H1 (cell line): ENCODE measurements around the gene CFAP100. TPM values are rescaled to one million over a fixed set of nuclear protein-coding genes. Genes with fewer than 3 reads are reported as not detected.
A peak's percentile ranks its signal among the peaks of the same experiment; 100 is the strongest.

ENCODE experiments used
- CTCF ChIA-PET: fragments of 300-600 bp; sonication (Branson Sonifier 250); formaldehyde crosslinking; loops from one replicate; lab custom pipeline; 2021; ENCODE audit not compliant: partially characterized antibody; lab: Charles Lee
- POLR2A ChIA-PET: fragments of 300-600 bp; sonication (Branson Sonifier 250); formaldehyde crosslinking; loops from one replicate; lab custom pipeline; 2021; ENCODE audit warnings: inconsistent platforms; ENCODE audit not compliant: partially characterized antibody; lab: Charles Lee
- DNase-seq, 2 experiments: peaks; one replicate each; pipeline versions ENCODE4 v3.0.0 to v3.0.0-alpha.2; 2010 to 2022; ENCODE audit warnings: low spot score in 2 of 2, low read depth in 1 of 2, mixed read lengths in 1 of 2
- FAIRE-seq: peaks from 2 replicates; lab custom pipeline; 2011; peaks lifted over from hg19 to GRCh38; lab: Jason Lieb, UNC
- H2AFZ ChIP-seq: 2 replicates; pipeline ENCODE4 v1.8.1; 2012; ENCODE audit warnings: low read length, inconsistent platforms
- H2AK5ac ChIP-seq: 2 replicates; pipeline ENCODE4 v1.6.1; 2013; ENCODE audit warnings: low read depth, low read length
- H2BK120ac ChIP-seq: replicated peaks from 2 replicates; pipeline ENCODE3; 2013; ENCODE audit warnings: low read depth, low read length, inconsistent platforms
- H2BK12ac ChIP-seq: 2 replicates; pipeline ENCODE4 v1.6.1; 2013; ENCODE audit warnings: low read depth, low read length
- H2BK15ac ChIP-seq: 2 replicates; pipeline ENCODE4 v1.6.1; 2013; ENCODE audit warnings: low read length
- H2BK20ac ChIP-seq: 2 replicates; pipeline ENCODE4 v1.6.1; 2013; ENCODE audit warnings: low read length
- H2BK5ac ChIP-seq: 2 replicates; pipeline ENCODE4 v1.6.1; 2013; ENCODE audit warnings: low read depth, low read length
- H3K14ac ChIP-seq: 2 replicates; pipeline ENCODE4 v1.6.1; 2013; ENCODE audit warnings: inconsistent platforms; ENCODE audit not compliant: insufficient read length
- H3K18ac ChIP-seq: 2 replicates; pipeline ENCODE4 v1.6.1; 2013; ENCODE audit warnings: low read length; ENCODE audit errors: extremely low read depth
- H3K23ac ChIP-seq: 2 replicates; pipeline ENCODE4 v1.6.1; 2013; ENCODE audit warnings: inconsistent platforms; ENCODE audit not compliant: insufficient read length
- H3K23me2 ChIP-seq: 2 replicates; pipeline ENCODE4 v1.6.1; 2013; ENCODE audit warnings: low read depth, low read length
- H3K27ac ChIP-seq: 2 replicates; pipeline ENCODE4 v1.6.1; 2011; ENCODE audit warnings: low read depth, low read length, inconsistent platforms
- H3K27me3 ChIP-seq, 4 experiments: replicated peaks in 1 of 4; 1 replicate in 1 of 4; 2 replicates in 3 of 4; pipeline versions ENCODE4 v1.6.1 to v1.8.1; 2011 to 2013; ENCODE audit warnings: low read length in 3 of 4, mild to moderate bottlenecking in 3 of 4, inconsistent platforms in 2 of 4, mixed read lengths in 2 of 4, moderate library complexity in 1 of 4; ENCODE audit not compliant: control insufficient read depth in 3 of 4, insufficient read depth in 3 of 4; ENCODE audit errors: extremely low read depth in 1 of 4
- H3K36me3 ChIP-seq, 4 experiments: 2 replicates each; pipeline versions ENCODE4 v1.6.1 to v1.8.1; 2011 to 2013; ENCODE audit warnings: mild to moderate bottlenecking in 4 of 4, low read length in 3 of 4, moderate library complexity in 2 of 4, control low read depth in 1 of 4, inconsistent platforms in 1 of 4; ENCODE audit not compliant: insufficient read depth in 4 of 4, control insufficient read depth in 2 of 4
- H3K4ac ChIP-seq: replicated peaks from 2 replicates; pipeline ENCODE3; 2013; ENCODE audit warnings: low read length, low read depth, mixed read lengths, inconsistent platforms; ENCODE audit not compliant: insufficient read length
- H3K4me1 ChIP-seq, 4 experiments: replicated peaks in 1 of 4; 1 replicate in 1 of 4; 2 replicates in 3 of 4; pipeline versions ENCODE4 v1.6.1 to v1.8.1; 2011 to 2013; ENCODE audit warnings: low read length in 3 of 4, inconsistent platforms in 2 of 4, mixed read lengths in 1 of 4; ENCODE audit not compliant: insufficient read depth in 4 of 4, control insufficient read depth in 3 of 4
- H3K4me2 ChIP-seq, 2 experiments: 2 replicates each; pipeline versions ENCODE4 v1.6.1 to v1.8.1; 2011 to 2013; ENCODE audit warnings: low read depth in 2 of 2, low read length in 2 of 2, control low read depth in 1 of 2, inconsistent platforms in 1 of 2, mild to moderate bottlenecking in 1 of 2; ENCODE audit not compliant: insufficient read depth in 1 of 2
- H3K4me3 ChIP-seq, 4 experiments: fragments of 200-600, 300-600 bp in 1 of 4; sonication (generic), shearing (Covaris generic), sonication (Bioruptor Twin) in 1 of 4; 2 replicates each; pipeline versions ENCODE4 v1.5.1 to v1.8.1; 2011 to 2016; ENCODE audit warnings: low read length in 4 of 4, low read depth in 3 of 4, control low read depth in 2 of 4, inconsistent platforms in 2 of 4, mild to moderate bottlenecking in 2 of 4, mixed read lengths in 1 of 4, moderate library complexity in 1 of 4; ENCODE audit not compliant: insufficient read depth in 2 of 4; ENCODE audit errors: extremely low read depth in 1 of 4
- H3K56ac ChIP-seq: replicated peaks from 2 replicates; pipeline ENCODE3; 2013; ENCODE audit warnings: low read depth, mild to moderate bottlenecking, mixed read lengths, low read length, inconsistent platforms; ENCODE audit not compliant: insufficient read length
- H3K79me1 ChIP-seq: 2 replicates; pipeline ENCODE4 v1.6.1; 2013; ENCODE audit warnings: low read depth, low read length, control low read depth
- H3K79me2 ChIP-seq, 2 experiments: 2 replicates each; pipeline versions ENCODE4 v1.6.1 to v1.8.1; 2012 to 2013; ENCODE audit warnings: low read length in 2 of 2, mild to moderate bottlenecking in 2 of 2, inconsistent platforms in 1 of 2; ENCODE audit not compliant: insufficient read depth in 2 of 2, control insufficient read depth in 1 of 2
- H3K9ac ChIP-seq, 4 experiments: replicated peaks in 1 of 4; 1 replicate in 1 of 4; 2 replicates in 3 of 4; pipeline versions ENCODE4 v1.6.1 to v1.8.1; 2011 to 2013; ENCODE audit warnings: low read depth in 3 of 4, low read length in 3 of 4, control low read depth in 2 of 4, mild to moderate bottlenecking in 2 of 4, moderate library complexity in 2 of 4, inconsistent platforms in 1 of 4; ENCODE audit errors: extremely low read depth in 1 of 4
- H3K9me3 ChIP-seq, 2 experiments: 2 replicates each; pipeline versions ENCODE4 v1.6.1 to v1.8.1; 2012 to 2013; ENCODE audit warnings: mild to moderate bottlenecking in 2 of 2, moderate library complexity in 2 of 2, control low read depth in 1 of 2, inconsistent platforms in 1 of 2, low read depth in 1 of 2, low read length in 1 of 2, mixed read lengths in 1 of 2; ENCODE audit not compliant: insufficient read depth in 2 of 2
- H4K20me1 ChIP-seq, 2 experiments: replicated peaks in 1 of 2; 2 replicates each; pipeline versions ENCODE3 to v1.8.1; 2011 to 2013; ENCODE audit warnings: inconsistent platforms in 2 of 2, low read length in 2 of 2, mild to moderate bottlenecking in 1 of 2; ENCODE audit not compliant: insufficient read depth in 2 of 2, control insufficient read depth in 1 of 2
- H4K5ac ChIP-seq: 2 replicates; pipeline ENCODE4 v1.6.1; 2013; ENCODE audit warnings: low read length, low read depth, mixed read lengths, inconsistent platforms; ENCODE audit not compliant: insufficient read length
- H4K8ac ChIP-seq: 2 replicates; pipeline ENCODE4 v1.8.0; 2013; ENCODE audit warnings: mild to moderate bottlenecking, moderate library complexity, low read length, inconsistent platforms; ENCODE audit not compliant: insufficient read depth; ENCODE audit errors: extremely low read depth
- H4K91ac ChIP-seq: replicated peaks from 2 replicates; pipeline ENCODE3; 2013; ENCODE audit warnings: low read length, mixed read lengths, inconsistent platforms; ENCODE audit not compliant: insufficient read length
- E2F6 ChIP-seq: IDR thresholded peaks from 2 replicates; pipeline ENCODE4 v1.6.1; 2012; ENCODE audit warnings: inconsistent platforms
- RAD21 ChIP-seq, 2 experiments: IDR thresholded peaks in 1 of 2; conservative IDR thresholded peaks in 1 of 2; 2 replicates each; pipeline ENCODE4 v1.6.1; 2011; ENCODE audit warnings: low read depth in 2 of 2, low read length in 2 of 2, improper control_type of control experiment in 1 of 2, inconsistent platforms in 1 of 2, mild to moderate bottlenecking in 1 of 2, moderate library complexity in 1 of 2
- WGBS, 2 experiments: shearing (Covaris generic) in 1 of 2; methylation state at CpG; one replicate each; pipeline versions ENCODE4 v1.1.6 to v1.1.7; 2013 to 2015; ENCODE audit warnings: low lambda C conversion rate in 2 of 2, mixed read lengths in 2 of 2, inconsistent platforms in 1 of 2, low coverage in 1 of 2, missing lambda C conversion rate in 1 of 2; ENCODE audit not compliant: insufficient replicate concordance in 2 of 2, insufficient coverage in 1 of 2, insufficient read length in 1 of 2; ENCODE audit errors: extremely low coverage in 1 of 2, missing lambda C conversion rate in 1 of 2; 5-methylcytosine and 5-hydroxymethylcytosine counted together
- polyA plus RNA-seq, 7 experiments: library from polyadenylated mRNA; depleted of rRNA in 3 of 7; stranded (reverse) in 5 of 7; unstranded in 2 of 7; fragments of >200 nt in 5 of 7; fragments of 200-250 nt in 2 of 7; gene quantifications; 1 replicate in 5 of 7; 2 replicates in 1 of 7; 4 replicates in 1 of 7; pipeline versions ENCODE4 v1.2.1 to v1.2.3, GENCODE V29; 2011 to 2013; ENCODE audit warnings: missing spikeins in 2 of 7, mixed read lengths in 2 of 7
- total RNA-seq: library from RNA; stranded (reverse); fragmentation: NEBNext Ultra II Directional; extraction: Animal tissue kit (Norgen Biotek cat#: 25700); gene quantifications from 2 replicates; pipeline ENCODE4 v1.2.1, GENCODE V29; 2021

The CFAP100 gene
- total and polyA plus RNA-seq, 2 of the 8 experiments (the other 6 are each of a cell fraction or from before 2014, with no cell fraction given), result 0.17 TPM; not detected in 1

GRCh38 chr3:126421573-126422119 is 26.9 kb downstream of the CFAP100 start:
- Histone ChIP-seq H2BK12ac (peak overlapping the region; percentile 72; the same call in 1 of the 2 replicates), H3K4ac (peak overlapping the region; percentile 83), H3K9me3 (peaks cover 3 to 4% of the 10 kb centered on the region in 2 experiments; a peak in 2 of 4 replicates), H3K56ac (peak overlapping the region; percentile 8), H2BK20ac (peak overlapping the region; percentile 9; the same call in 1 of the 2 replicates), H4K20me1 (no peaks in the 10 kb centered on the region), H3K23ac (no peak overlapping the region), H4K91ac (no peak overlapping the region), H3K27me3 (no peaks in the 10 kb centered on the region; a peak in 1 of 7 replicates), H2BK5ac (no peak overlapping the region), H2AFZ (no peak overlapping the region), H3K36me3 (no peaks in the 10 kb centered on the region), H3K4me1 (peaks cover 0 to 7% (median 2%) of the 10 kb centered on the region in 4 experiments; a peak in 3 of 7 replicates), H3K18ac (no peak overlapping the region), H3K27ac (no peak overlapping the region), H3K14ac (no peak overlapping the region), H2BK120ac (no peak overlapping the region), H3K9ac (no peak overlapping the region), H4K8ac (peak overlapping the region; percentile 35; the same call in 1 of the 2 replicates), H2AK5ac (no peak overlapping the region), H2BK15ac (peak overlapping the region; percentile 90; the same call in 1 of the 2 replicates), H3K4me3 (no peak overlapping the region), H4K5ac (no peak overlapping the region), H3K79me1 (no peaks in the 10 kb centered on the region), H3K4me2 (no peak overlapping the region), H3K23me2 (no peaks in the 10 kb centered on the region), H3K79me2 (no peaks in the 10 kb centered on the region)
- DNase-seq (peak in 1 of 2 experiments; percentile 42), FAIRE-seq (no peak)
- ChIA-PET POLR2A (interaction anchor here (1.3 kb wide), 1 partner anchor 14 kb away, joined by 4 read pairs; no protein-coding TSS in a partner anchor), CTCF (interaction anchor here (0.6 to 1.9 kb wide), 2 partner anchors 73 to 90 kb away, joined by 3 to 6 read pairs; no protein-coding TSS in a partner anchor)
- 90% methylated on average over 10 of the region's 10 CpGs; no CpG with 5 or more reads in 1 of the 2 experiments for WGBS, 2 experiments
- TF ChIP-seq E2F6 (no peak), RAD21 (IDR thresholded peaks at IDR 0.05 in 1 of 2, conservative IDR thresholded peaks at IDR 0.05 in 1 of 2; ENCODE audit: low read depth in 2 of 2, low read length in 2 of 2) (peak in 1 of 2 experiments; percentile 34; a peak in 1 of 4 replicates)
